Skeletal muscle cell (primary cell): ENCODE measurements around the gene PKD2L1.

Experiments
- DNase-seq: peaks from one replicate; pipeline ENCODE4 v3.0.0-alpha.2; 2010; ENCODE audit warnings: low read depth
- H3K4me3 ChIP-seq: 2 replicates; pipeline ENCODE4 v1.5.1; 2011; ENCODE audit warnings: low read depth, mild to moderate bottlenecking, control low read depth, low read length, moderate library complexity

Gene PKD2L1

DNA sequence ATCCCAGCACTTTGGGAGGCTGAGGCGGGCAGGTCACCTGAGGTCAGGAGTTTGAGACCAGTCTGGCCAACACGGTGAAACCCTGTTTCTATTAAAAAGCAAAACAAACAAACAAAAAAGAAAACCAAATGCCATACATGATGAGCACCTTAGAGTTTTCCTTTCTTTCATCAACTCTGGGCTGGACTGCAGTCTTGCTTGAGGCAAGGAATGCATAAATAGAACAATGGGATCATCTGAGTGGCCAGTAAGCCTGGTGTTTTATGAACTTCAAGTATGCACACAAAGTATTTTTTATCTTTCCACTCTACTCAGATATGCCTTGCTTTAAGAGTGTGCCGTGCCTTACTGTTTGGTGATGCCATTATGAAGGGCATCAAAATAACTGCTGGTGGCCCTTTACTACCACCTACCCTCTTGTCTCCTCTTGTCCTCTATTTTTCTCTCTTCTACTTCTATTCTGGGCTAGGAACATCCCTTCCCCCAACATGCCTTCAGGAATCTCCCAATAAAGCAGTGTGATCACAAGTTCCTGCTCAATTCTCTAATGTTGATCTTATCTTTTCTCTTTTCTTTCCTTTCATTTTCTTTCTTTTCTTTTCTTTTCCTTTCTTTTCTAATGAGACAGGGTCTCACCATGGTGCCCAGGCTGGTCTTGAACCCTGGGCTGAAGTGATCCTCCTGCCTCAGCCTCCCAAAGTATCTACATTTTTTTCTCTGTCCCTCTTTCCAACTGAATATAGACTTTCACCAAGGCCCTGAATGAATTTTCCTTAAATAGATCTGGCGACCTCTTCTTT is 27.2 kb upstream of the PKD2L1 start:
- no peak overlapping the region for H3K4me3 ChIP-seq
- no peak for DNase-seq

DNA sequence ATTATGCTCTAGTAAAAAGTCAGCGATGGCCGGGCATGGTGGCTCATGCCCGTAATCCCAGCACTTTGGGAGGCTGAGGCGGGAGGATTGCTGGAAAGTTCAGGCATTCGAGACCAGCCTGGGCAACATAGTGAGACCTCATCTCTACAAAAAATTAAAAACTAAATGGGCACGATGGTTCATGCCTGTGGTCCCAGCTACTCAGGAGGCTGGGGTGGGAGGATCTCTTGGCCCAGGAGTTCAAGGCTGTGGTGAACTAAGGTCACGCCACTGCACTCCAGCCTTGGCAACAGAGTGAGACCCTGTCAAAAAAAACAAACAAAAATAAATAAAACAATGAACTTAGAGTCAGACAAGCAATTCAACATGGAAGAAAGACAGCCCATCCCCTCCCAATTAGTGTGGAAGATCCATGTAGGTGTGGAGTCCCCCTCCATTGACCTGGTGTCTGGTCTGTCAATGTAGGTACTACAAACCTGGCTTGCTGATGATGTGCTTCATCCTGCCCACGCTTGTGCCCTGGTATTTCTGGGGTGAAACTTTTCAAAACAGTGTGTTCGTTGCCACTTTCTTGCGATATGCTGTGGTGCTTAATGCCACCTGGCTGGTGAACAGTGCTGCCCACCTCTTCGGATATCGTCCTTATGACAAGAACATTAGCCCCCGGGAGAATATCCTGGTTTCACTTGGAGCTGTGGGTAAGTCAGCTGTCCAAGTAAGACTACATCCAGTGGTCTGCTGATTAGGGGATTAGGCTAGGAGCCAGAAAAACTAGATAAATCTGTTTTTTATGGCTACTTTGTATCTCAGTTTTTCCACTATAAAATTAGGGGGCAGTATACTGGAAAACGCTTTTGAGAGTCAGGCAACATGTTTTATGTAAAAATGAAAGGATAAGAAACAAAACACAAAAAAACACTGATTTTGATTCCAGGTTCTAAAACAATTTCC is 26.3 kb upstream of the PKD2L1 start:
- no peak overlapping the region for H3K4me3 ChIP-seq
- DNase-seq, result no peak

DNA sequence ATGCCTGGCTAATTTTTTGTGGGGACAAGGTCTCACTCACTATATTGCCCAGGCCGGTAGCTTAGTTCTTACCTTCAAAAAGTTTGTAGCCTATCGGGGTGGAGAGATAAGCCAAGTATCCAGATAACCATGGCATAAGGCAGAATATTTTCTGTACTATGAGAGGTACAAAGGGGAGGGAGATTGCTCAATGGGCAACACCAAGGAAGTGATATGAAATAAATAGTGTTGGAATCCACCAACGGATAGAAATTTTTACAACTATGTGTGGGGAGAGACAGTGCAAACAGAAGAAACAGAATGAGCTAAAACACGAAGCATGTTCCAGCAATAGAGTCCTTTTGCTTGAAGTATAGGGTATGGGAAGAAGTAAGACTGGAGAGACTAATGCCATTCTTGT is 25.1 kb upstream of the PKD2L1 start:
- no peak overlapping the region for H3K4me3 ChIP-seq
- DNase-seq, result no peak

DNA sequence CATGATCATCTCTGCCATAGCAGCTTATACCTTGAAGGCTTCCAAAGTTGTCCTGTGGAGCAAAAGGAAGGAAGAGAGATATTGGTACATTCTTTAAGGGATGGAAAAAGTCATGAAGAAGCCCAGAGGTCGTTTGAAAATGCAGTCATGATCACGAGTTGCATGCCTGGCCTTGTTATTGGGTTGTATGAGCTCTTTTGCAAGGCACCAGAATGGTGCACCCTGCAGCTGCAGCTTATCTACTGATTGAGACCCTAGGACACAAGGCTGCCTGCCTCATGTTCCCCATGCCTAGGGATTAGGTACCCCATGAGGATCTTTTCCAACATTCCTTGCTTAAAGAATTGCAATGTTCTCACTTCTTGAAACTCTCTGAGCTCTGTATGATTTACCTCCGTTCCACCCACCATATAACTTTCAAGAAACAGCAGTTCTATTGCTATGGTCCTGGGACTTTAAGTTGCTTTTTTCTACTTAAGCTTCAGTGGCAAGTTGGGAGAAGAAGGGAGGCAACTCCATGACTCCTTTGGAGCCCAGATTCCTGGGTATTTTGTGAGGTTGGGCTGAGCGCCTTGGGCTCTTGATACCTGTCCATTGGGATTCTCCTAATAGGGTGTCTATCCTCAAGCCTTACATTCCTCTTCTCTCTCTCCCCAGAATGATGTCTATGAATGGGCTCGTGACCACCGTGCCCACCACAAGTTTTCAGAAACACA is 23.9 kb upstream of the PKD2L1 start:
- no peak overlapping the region for H3K4me3 ChIP-seq
- no peak for DNase-seq

DNA sequence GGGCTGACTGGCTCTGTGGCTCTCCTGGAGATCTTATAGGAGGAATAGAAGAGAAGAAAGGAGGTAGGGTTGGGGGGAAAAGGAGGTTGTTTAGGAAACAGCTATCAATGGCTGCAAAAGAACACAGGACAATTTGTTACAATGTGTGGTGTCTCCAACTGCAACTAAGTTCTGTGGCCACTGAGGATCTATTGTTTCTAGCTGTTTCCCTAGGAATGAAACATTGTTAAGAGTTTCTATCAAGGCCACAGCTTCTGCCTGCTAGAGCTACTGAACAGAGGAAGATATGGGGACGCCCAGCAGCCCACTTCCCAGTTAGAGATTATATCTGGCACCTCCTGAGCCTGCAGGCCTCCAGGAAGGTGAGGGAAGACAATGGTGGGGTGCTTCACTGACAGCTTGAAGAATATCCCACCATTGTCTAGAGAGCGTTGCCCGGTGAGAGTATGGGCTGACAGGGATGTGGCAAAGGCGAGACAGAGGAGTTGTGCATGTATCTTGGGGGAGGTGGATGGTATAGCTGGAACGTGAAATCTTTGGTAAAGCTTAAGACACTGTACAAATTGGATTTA is 21.0 kb upstream of the PKD2L1 start:
- DNase-seq, result no peak
- peak overlapping the region; percentile 93 for H3K4me3 ChIP-seq

DNA sequence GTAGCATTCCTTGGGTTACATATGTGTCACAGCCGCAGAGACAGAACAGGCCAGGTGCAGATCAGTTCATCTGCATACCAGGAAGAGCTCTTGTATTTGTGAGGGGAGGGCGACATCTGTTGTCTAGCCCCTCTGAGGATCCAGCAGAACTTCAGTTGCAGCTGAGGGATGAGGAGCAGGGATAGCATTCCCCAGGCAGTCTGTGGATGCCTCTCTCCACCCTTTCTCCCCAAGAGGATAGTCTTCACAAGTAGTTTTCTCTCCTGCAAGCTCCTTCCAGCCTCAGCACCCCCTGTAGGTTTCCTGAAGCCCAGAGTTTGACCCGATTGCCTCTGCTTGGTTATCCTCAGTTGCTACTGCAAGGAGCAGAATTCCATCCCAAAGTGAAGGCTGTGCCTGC is 19.6 kb upstream of the PKD2L1 start:
- DNase-seq, result no peak
- H3K4me3 ChIP-seq, result peak overlapping the region; percentile 93

DNA sequence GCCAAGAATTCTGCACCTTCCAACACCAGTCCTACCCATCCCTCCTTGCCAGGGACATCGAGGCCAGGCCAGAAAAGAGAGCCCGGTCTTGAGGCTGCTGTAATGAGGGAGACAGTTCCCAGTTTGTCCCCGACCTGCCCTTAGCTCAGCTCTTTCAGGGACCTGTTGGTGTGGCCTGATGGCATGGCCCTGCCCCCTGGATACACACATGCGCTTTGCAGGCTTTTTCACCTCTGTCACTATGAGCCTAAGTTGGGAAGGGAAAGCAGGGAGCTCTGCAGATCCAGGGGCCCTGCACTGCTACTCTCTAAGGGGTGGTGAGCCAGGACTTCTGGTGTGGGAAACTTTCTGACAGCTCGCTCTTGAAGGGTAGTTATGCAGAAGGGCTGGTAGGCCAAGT is 19.1 kb upstream of the PKD2L1 start:
- DNase-seq, result no peak
- H3K4me3 ChIP-seq, result peak overlapping the region; percentile 93

DNA sequence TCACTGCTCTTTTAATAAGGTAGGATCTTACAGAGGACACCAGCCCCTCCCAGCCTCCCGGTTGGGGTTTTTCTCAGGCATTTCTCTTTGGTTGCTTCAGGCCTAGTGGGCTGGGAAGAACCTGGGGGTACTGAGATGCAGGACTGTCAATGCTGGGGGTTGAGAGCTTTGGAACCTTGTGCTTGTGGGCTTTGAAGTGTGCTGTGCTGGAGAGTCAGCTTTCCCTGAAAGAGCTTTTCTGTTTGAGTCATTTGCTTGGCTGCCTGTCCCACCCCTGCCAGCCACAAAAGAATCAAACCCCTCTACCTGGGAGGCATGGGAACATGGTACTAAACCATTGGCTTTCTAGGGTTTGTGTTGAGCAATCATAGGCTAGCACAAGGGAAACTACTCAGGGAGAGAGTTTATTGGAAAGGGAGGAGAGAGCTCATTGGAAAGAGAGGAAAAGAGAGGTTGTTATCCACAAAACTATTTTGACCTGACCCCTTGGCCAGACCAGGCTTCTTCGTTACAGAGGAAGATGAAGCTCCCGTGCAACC is 18.4 kb upstream of the PKD2L1 start:
- H3K4me3 ChIP-seq, result peak overlapping the region; percentile 93
- no peak for DNase-seq

DNA sequence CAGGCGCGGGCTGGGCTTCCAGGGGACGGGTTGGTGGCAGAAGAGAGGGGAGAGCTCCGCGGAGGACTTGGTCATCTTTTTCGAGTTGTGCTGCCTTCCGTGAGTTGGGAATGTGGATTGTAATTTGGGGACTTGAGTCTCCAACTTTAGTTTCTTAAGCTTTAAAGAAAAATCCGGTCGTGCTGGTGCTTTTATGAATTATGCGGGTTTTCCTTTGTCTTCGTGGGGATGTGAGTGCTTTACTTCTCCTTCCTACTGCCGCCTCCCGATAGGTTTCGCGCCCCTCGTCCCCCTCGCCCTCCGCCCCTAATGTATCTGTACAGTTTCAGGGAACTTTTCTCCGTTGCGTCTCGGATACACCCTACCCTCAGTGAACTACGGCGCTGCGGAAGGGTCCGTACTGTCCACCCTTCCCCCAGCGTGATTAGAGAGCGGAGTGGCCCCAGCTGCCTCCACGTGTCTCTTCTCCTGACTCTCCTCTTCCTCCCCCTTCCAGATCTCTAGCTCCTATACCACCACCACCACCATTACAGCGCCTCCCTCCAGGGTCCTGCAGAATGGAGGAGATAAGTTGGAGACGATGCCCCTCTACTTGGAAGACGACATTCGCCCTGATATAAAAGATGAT is 17.7 kb upstream of the PKD2L1 start:
- peak overlapping the region; percentile 93 for H3K4me3 ChIP-seq
- no peak for DNase-seq

DNA sequence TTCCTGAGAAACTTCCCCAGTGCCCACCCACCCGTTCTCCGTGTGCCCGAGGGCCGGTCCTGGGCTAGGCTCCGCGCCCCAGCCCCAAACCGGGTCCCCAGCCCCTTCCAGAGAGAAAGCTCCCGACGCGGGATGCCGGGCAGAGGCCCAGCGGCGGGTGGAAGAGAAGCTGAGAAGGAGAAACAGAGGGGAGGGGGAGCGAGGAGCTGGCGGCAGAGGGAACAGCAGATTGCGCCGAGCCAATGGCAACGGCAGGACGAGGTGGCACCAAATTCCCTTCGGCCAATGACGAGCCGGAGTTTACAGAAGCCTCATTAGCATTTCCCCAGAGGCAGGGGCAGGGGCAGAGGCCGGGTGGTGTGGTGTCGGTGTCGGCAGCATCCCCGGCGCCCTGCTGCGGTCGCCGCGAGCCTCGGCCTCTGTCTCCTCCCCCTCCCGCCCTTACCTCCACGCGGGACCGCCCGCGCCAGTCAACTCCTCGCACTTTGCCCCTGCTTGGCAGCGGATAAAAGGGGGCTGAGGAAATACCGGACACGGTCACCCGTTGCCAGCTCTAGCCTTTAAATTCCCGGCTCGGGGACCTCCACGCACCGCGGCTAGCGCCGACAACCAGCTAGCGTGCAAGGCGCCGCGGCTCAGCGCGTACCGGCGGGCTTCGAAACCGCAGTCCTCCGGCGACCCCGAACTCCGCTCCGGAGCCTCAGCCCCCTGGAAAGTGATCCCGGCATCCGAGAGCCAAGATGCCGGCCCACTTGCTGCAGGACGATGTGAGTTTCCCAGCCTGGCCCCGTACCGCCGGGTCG is 16.9 kb upstream of the PKD2L1 start, which contains the start of gene SCD:
SCD (plus strand) TSS at position 469 of the 803 bp plus-strand sequence; CDS start at position 741, 272 bp downstream.
- peak within 1 kb of the TSS; percentile 93 for H3K4me3 ChIP-seq
- peak; percentile 95 for DNase-seq

DNA sequence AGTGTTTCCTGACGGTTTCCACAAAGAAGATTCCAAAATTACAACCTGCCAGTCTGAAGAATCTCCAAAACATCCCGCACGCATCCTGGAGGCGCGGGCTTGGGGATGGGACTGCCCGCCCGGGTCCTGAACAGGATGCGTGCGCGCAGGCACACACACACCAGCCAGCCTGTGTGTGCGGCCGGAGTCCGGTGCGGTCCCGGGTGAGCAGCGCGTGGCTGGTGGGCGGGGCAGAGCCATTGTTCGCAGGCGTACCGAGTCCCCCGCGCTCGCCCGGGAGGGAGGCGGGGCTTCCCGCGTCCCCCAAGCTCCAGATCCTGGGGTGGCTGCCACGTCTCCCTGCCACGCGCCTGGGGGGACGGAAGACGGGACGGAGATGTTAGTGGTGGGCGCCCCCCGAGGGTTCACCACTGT is 16.3 kb upstream of the PKD2L1 start:
- DNase-seq, result peak; percentile 73
- H3K4me3 ChIP-seq, result peak overlapping the region; percentile 93

DNA sequence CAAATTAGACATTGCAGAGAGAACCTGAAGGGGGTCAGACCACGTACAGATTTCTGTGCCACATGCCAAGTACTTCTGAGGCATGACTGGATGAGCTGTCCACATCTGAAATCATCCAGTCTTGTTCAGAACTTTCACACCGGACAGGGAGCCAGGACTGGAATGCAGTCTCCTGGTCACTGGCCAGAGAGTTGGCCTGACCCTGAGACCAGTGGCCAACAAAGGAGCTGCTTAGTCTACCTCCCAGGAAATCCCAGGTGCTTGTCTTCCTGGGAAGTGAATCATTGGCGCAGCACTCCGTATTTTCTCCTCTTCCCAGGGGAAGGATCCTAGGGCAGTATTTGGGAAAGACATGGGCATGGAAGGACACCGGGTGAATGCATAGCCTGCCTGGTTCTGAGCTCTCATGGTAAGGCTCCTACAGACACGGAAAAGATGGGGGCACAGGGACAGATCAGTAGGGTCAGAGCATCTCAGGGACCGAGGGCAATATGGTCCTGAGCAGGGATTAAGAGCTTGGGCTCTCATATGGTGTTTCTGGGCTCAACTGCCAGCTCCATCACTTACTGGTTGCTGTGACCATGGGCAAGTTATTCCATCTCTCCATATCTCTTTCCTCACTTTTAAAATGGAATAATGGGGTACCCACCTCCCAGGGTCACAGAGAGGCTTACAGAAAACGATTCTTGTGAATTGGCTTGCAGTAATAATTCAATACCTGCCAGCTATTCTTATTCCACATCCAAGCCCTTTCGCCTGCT is 15.7 kb upstream of the PKD2L1 start:
- peak overlapping the region; percentile 93 for H3K4me3 ChIP-seq
- DNase-seq, result peak; percentile 49

DNA sequence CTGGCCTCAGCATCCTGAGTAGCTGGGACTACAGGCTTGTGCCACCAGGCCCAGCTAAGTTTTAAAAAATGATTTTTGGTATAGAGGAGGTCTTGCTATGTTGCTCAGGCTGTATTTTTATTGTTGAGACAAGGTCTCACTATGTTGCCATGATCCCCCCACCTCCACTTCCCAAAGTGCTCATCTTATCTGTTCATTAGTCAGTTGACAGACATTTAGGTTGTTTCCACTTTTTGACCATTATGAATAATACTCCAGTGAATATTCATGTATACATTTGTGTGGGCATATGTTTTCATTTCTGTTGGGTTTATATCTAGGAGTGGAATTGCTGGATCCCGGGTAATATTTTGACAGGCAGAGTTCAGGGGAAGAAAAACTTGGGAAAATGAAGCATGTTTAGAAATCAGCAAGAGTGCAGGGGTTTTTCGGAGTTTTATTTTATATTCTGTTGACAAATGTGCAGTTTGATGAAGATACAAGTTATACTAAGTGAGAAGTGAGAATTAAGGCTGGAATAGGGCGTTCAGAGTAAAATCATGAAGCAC is 14.3 kb upstream of the PKD2L1 start:
- no peak for DNase-seq
- H3K4me3 ChIP-seq, result no peak overlapping the region

DNA sequence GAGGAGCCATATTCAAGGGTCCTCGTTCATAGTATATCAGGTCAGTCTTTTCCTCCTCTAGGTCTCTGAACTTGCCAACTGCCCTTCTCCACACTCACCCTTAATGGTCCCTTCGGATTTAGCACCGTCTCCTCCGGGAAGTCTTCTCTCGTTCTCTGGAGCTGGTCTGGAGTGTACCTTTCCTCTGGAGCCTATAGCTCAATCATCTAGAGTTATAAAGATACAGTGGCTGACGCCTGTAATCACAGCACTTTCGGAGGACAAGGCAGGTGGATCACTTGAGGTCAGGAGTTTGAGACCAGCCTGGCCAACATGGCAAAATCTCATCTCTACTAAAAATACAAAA is 12.6 kb upstream of the PKD2L1 start:
- DNase-seq, result no peak

DNA sequence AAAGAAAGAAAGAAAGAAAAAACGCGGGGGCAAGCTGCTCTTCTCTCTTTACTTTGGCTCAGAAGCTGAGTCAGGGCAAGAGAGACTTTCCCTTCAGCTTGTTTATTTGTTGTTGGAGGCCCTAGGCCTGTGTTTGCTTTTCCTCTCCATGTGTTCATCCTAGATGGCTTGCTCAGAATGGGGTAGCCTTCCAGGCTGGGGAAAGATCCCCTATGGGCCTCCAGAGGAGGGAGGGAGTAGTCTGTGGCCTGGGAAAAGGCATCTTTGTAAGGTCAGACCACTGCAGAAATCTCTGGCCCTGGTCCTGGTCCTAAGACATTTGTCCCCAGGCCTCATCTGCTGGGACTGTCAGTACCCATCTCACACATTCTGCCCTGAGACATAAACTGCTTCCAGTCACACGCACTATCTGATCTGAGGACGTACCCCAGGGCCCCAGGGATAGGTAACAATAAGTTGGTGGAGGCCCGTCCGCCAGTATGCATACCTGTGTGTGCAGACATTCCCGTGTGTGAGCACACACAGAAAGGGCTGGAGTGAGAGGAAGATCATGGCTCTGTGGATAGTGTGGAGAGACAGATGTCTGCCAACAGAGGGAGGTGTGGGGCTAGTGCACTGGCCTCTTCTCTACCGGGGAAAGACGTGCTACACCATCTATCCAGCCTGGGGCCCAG is 12.1 kb upstream of the PKD2L1 start:
- no peak overlapping the region for H3K4me3 ChIP-seq
- peak; percentile 15 for DNase-seq

More for the DNA sequence above, 12.6 kb upstream of the PKD2L1 start:
- no peak overlapping the region for H3K4me3 ChIP-seq

DNA sequence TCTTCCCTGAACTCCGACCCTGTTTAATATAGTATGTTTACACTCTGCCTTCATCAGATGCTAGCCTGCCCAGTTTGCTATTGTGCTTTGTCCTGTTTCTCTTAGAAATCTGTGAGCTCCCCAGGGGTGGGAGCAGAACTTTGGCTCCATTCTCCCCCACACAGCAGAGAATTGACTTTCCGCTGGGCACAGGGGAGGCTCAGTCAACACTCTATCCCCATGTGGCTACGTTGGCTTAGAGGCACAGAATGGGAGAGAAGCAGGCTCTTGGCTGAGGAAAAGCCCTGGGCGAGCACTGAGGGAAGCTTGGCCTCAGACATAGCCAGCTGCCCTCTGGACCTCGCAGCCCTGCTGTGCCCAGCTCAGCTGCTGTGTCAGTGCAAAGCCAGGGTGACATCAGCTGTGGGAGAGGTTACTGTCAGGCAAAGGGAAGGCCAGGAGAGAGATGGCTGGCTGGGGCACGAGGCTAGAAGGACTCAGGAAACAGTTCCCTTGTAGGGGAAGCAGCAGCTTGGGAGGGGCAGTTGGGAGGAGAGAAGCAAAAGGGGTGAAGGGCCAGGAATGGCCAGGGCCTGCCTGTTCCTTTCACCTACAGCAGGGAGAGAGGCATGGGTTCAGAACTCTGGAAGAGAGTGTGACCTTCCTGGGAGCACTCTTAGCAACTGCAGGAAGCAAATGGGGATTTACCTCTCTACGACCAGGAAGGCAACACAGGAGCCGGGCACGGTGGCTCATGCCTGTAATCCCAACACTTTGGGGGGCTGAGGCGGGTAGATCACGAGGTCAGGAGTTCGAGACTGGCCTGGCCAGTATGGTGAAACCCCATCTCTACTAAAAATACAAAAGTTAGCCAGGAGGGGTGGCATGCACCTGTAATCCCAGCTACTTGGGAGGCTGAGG is 11.2 kb upstream of the PKD2L1 start:
- H3K4me3 ChIP-seq, result no peak overlapping the region
- no peak for DNase-seq
